ENCODE measurements around the gene PTP4A1. TPM values are rescaled to one million over a fixed set of nuclear protein-coding genes. Genes with fewer than 3 reads are reported as not detected.

Gene PTP4A1
- total RNA-seq, 1 donor from 2014 or later, result 87.9 TPM

DNA sequence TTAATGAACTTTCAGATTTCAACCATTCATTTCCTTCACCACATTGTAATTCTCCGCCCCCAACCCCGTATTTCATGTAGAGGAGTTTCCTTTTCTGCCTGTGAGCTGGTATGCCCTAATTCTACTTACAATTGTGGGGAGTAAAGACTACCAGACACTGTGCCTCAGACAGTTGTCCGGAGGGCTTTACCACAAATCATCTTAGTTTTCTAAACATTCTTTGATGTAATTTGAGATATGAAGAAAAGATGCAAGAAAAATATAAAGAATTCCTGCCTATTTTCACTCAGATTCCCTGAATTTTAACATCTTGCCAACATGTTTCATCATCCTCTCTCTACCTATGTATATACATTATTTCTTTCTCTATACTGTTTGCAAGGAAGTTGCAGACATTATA is 28.3 kb upstream of the PTP4A1 start:
- TF ChIP-seq CTCF (IDR thresholded peaks at IDR 0.05; ENCODE audit: partially characterized antibody, unreplicated experiment), result no peak
- H3K27ac Mint-ChIP-seq (ENCODE audit: unreplicated experiment), result no peak overlapping the region

GRCh38 chr6:63546236-63546635 is 26.0 kb upstream of the PTP4A1 start:
- Mint-ChIP-seq H3K4me3 (ENCODE audit: unreplicated experiment) (no peak overlapping the region), H3K9me3 (ENCODE audit: unreplicated experiment) (peaks cover 5% of the 10 kb centered on the region), H3K27me3 (ENCODE audit: unreplicated experiment) (no peaks in the 10 kb centered on the region), H3K36me3 (ENCODE audit: unreplicated experiment) (no peaks in the 10 kb centered on the region), H3K4me1 (ENCODE audit: low read depth, unreplicated experiment) (no peaks in the 10 kb centered on the region), H3K27ac (ENCODE audit: unreplicated experiment) (no peak overlapping the region)
- DNase-seq, result no peak
- TF ChIP-seq CTCF (IDR thresholded peaks at IDR 0.05; ENCODE audit: partially characterized antibody, unreplicated experiment), result no peak

More for the DNA sequence above, 28.3 kb upstream of the PTP4A1 start:
- Mint-ChIP-seq H3K36me3 (ENCODE audit: unreplicated experiment) (no peaks in the 10 kb centered on the region), H3K9me3 (ENCODE audit: unreplicated experiment) (peaks cover 5% of the 10 kb centered on the region), H3K4me3 (ENCODE audit: unreplicated experiment) (no peak overlapping the region), H3K4me1 (ENCODE audit: low read depth, unreplicated experiment) (no peaks in the 10 kb centered on the region), H3K27me3 (ENCODE audit: unreplicated experiment) (no peaks in the 10 kb centered on the region)
- DNase-seq, result no peak

DNA sequence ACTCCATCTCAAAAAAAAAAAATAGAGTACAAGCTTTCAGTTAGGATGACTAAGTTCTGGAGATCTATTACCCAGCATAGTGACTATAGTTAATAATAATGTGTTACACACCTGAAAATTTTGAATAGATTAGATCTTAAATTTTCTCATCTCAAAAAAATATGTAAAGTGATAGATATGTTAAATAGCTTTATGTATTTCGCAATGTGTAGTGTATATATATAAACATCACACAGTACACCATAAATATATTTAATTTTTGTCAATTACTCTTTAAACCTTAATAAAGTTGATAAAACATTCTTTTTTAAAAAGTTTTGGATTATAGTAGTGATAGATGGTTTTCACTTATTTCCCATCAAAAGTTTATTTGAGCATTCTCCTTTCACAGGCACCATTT is 25.6 kb upstream of the PTP4A1 start:
- Mint-ChIP-seq H3K4me1 (ENCODE audit: low read depth, unreplicated experiment) (no peaks in the 10 kb centered on the region), H3K27me3 (ENCODE audit: unreplicated experiment) (no peaks in the 10 kb centered on the region), H3K27ac (ENCODE audit: unreplicated experiment) (no peak overlapping the region), H3K9me3 (ENCODE audit: unreplicated experiment) (peaks cover 5% of the 10 kb centered on the region), H3K4me3 (ENCODE audit: unreplicated experiment) (no peak overlapping the region), H3K36me3 (ENCODE audit: unreplicated experiment) (no peaks in the 10 kb centered on the region)
- DNase-seq, result no peak
- no peak for TF ChIP-seq CTCF (IDR thresholded peaks at IDR 0.05; ENCODE audit: partially characterized antibody, unreplicated experiment)

- Mint-ChIP-seq H3K27me3 (ENCODE audit: unreplicated experiment) (no peaks in the 10 kb centered on the region), H3K4me3 (ENCODE audit: unreplicated experiment) (no peak overlapping the region), H3K36me3 (ENCODE audit: unreplicated experiment) (no peaks in the 10 kb centered on the region), H3K4me1 (ENCODE audit: low read depth, unreplicated experiment) (no peaks in the 10 kb centered on the region), H3K9me3 (ENCODE audit: unreplicated experiment) (peaks cover 5% of the 10 kb centered on the region), H3K27ac (ENCODE audit: unreplicated experiment) (no peak overlapping the region)
- TF ChIP-seq CTCF (IDR thresholded peaks at IDR 0.05; ENCODE audit: partially characterized antibody, unreplicated experiment), result no peak
- no peak for DNase-seq
These were observed 23.2 kb upstream of the PTP4A1 start for GRCh38 chr6:63549076-63549475.

GRCh38 chr6:63553208-63553607 is 19.1 kb upstream of the PTP4A1 start:
- no peak for TF ChIP-seq CTCF (IDR thresholded peaks at IDR 0.05; ENCODE audit: partially characterized antibody, unreplicated experiment)
- Mint-ChIP-seq H3K4me3 (ENCODE audit: unreplicated experiment) (no peak overlapping the region), H3K27me3 (ENCODE audit: unreplicated experiment) (no peaks in the 10 kb centered on the region), H3K4me1 (ENCODE audit: low read depth, unreplicated experiment) (no peaks in the 10 kb centered on the region), H3K9me3 (ENCODE audit: unreplicated experiment) (no peaks in the 10 kb centered on the region), H3K36me3 (ENCODE audit: unreplicated experiment) (no peaks in the 10 kb centered on the region), H3K27ac (ENCODE audit: unreplicated experiment) (no peak overlapping the region)
- no peak for DNase-seq

Data from glutamatergic neuron (in vitro differentiated cells).